H1 (cell line): ENCODE results near the gene OR5H6. TPM values are rescaled to one million over a fixed set of nuclear protein-coding genes. Genes with fewer than 3 reads are reported as not detected.

Source experiments
- CTCF ChIA-PET: fragments of 300-600 bp; sonication (Branson Sonifier 250); formaldehyde crosslinking; loops from one replicate; lab custom pipeline; 2021; ENCODE audit not compliant: partially characterized antibody; lab: Charles Lee
- POLR2A ChIA-PET: fragments of 300-600 bp; sonication (Branson Sonifier 250); formaldehyde crosslinking; loops from one replicate; lab custom pipeline; 2021; ENCODE audit warnings: inconsistent platforms; ENCODE audit not compliant: partially characterized antibody; lab: Charles Lee
- DNase-seq, 2 experiments: peaks; one replicate each; pipeline versions ENCODE4 v3.0.0 to v3.0.0-alpha.2; 2010 to 2022; ENCODE audit warnings: low spot score in 2 of 2, low read depth in 1 of 2, mixed read lengths in 1 of 2
- FAIRE-seq: peaks from 2 replicates; lab custom pipeline; 2011; peaks lifted over from hg19 to GRCh38; lab: Jason Lieb, UNC
- H2AFZ ChIP-seq: 2 replicates; pipeline ENCODE4 v1.8.1; 2012; ENCODE audit warnings: low read length, inconsistent platforms
- H2AK5ac ChIP-seq: 2 replicates; pipeline ENCODE4 v1.6.1; 2013; ENCODE audit warnings: low read depth, low read length
- H2BK120ac ChIP-seq: replicated peaks from 2 replicates; pipeline ENCODE3; 2013; ENCODE audit warnings: low read depth, low read length, inconsistent platforms
- H2BK12ac ChIP-seq: 2 replicates; pipeline ENCODE4 v1.6.1; 2013; ENCODE audit warnings: low read depth, low read length
- H2BK15ac ChIP-seq: 2 replicates; pipeline ENCODE4 v1.6.1; 2013; ENCODE audit warnings: low read length
- H2BK20ac ChIP-seq: 2 replicates; pipeline ENCODE4 v1.6.1; 2013; ENCODE audit warnings: low read length
- H2BK5ac ChIP-seq: 2 replicates; pipeline ENCODE4 v1.6.1; 2013; ENCODE audit warnings: low read depth, low read length
- H3K14ac ChIP-seq: 2 replicates; pipeline ENCODE4 v1.6.1; 2013; ENCODE audit warnings: inconsistent platforms; ENCODE audit not compliant: insufficient read length
- H3K18ac ChIP-seq: 2 replicates; pipeline ENCODE4 v1.6.1; 2013; ENCODE audit warnings: low read length; ENCODE audit errors: extremely low read depth
- H3K23ac ChIP-seq: 2 replicates; pipeline ENCODE4 v1.6.1; 2013; ENCODE audit warnings: inconsistent platforms; ENCODE audit not compliant: insufficient read length
- H3K23me2 ChIP-seq: 2 replicates; pipeline ENCODE4 v1.6.1; 2013; ENCODE audit warnings: low read depth, low read length
- H3K27ac ChIP-seq: 2 replicates; pipeline ENCODE4 v1.6.1; 2011; ENCODE audit warnings: low read depth, low read length, inconsistent platforms
- H3K27me3 ChIP-seq, 4 experiments: replicated peaks in 1 of 4; 1 replicate in 1 of 4; 2 replicates in 3 of 4; pipeline versions ENCODE4 v1.6.1 to v1.8.1; 2011 to 2013; ENCODE audit warnings: low read length in 3 of 4, mild to moderate bottlenecking in 3 of 4, inconsistent platforms in 2 of 4, mixed read lengths in 2 of 4, moderate library complexity in 1 of 4; ENCODE audit not compliant: control insufficient read depth in 3 of 4, insufficient read depth in 3 of 4; ENCODE audit errors: extremely low read depth in 1 of 4
- H3K36me3 ChIP-seq, 4 experiments: 2 replicates each; pipeline versions ENCODE4 v1.6.1 to v1.8.1; 2011 to 2013; ENCODE audit warnings: mild to moderate bottlenecking in 4 of 4, low read length in 3 of 4, moderate library complexity in 2 of 4, control low read depth in 1 of 4, inconsistent platforms in 1 of 4; ENCODE audit not compliant: insufficient read depth in 4 of 4, control insufficient read depth in 2 of 4
- H3K4ac ChIP-seq: replicated peaks from 2 replicates; pipeline ENCODE3; 2013; ENCODE audit warnings: low read length, low read depth, mixed read lengths, inconsistent platforms; ENCODE audit not compliant: insufficient read length
- H3K4me1 ChIP-seq, 4 experiments: replicated peaks in 1 of 4; 1 replicate in 1 of 4; 2 replicates in 3 of 4; pipeline versions ENCODE4 v1.6.1 to v1.8.1; 2011 to 2013; ENCODE audit warnings: low read length in 3 of 4, inconsistent platforms in 2 of 4, mixed read lengths in 1 of 4; ENCODE audit not compliant: insufficient read depth in 4 of 4, control insufficient read depth in 3 of 4
- H3K4me2 ChIP-seq, 2 experiments: 2 replicates each; pipeline versions ENCODE4 v1.6.1 to v1.8.1; 2011 to 2013; ENCODE audit warnings: low read depth in 2 of 2, low read length in 2 of 2, control low read depth in 1 of 2, inconsistent platforms in 1 of 2, mild to moderate bottlenecking in 1 of 2; ENCODE audit not compliant: insufficient read depth in 1 of 2
- H3K4me3 ChIP-seq, 4 experiments: fragments of 200-600, 300-600 bp in 1 of 4; sonication (generic), shearing (Covaris generic), sonication (Bioruptor Twin) in 1 of 4; 2 replicates each; pipeline versions ENCODE4 v1.5.1 to v1.8.1; 2011 to 2016; ENCODE audit warnings: low read length in 4 of 4, low read depth in 3 of 4, control low read depth in 2 of 4, inconsistent platforms in 2 of 4, mild to moderate bottlenecking in 2 of 4, mixed read lengths in 1 of 4, moderate library complexity in 1 of 4; ENCODE audit not compliant: insufficient read depth in 2 of 4; ENCODE audit errors: extremely low read depth in 1 of 4
- H3K56ac ChIP-seq: replicated peaks from 2 replicates; pipeline ENCODE3; 2013; ENCODE audit warnings: low read depth, mild to moderate bottlenecking, mixed read lengths, low read length, inconsistent platforms; ENCODE audit not compliant: insufficient read length
- H3K79me1 ChIP-seq: 2 replicates; pipeline ENCODE4 v1.6.1; 2013; ENCODE audit warnings: low read depth, low read length, control low read depth
- H3K79me2 ChIP-seq, 2 experiments: 2 replicates each; pipeline versions ENCODE4 v1.6.1 to v1.8.1; 2012 to 2013; ENCODE audit warnings: low read length in 2 of 2, mild to moderate bottlenecking in 2 of 2, inconsistent platforms in 1 of 2; ENCODE audit not compliant: insufficient read depth in 2 of 2, control insufficient read depth in 1 of 2
- H3K9ac ChIP-seq, 4 experiments: replicated peaks in 1 of 4; 1 replicate in 1 of 4; 2 replicates in 3 of 4; pipeline versions ENCODE4 v1.6.1 to v1.8.1; 2011 to 2013; ENCODE audit warnings: low read depth in 3 of 4, low read length in 3 of 4, control low read depth in 2 of 4, mild to moderate bottlenecking in 2 of 4, moderate library complexity in 2 of 4, inconsistent platforms in 1 of 4; ENCODE audit errors: extremely low read depth in 1 of 4
- H3K9me3 ChIP-seq, 2 experiments: 2 replicates each; pipeline versions ENCODE4 v1.6.1 to v1.8.1; 2012 to 2013; ENCODE audit warnings: mild to moderate bottlenecking in 2 of 2, moderate library complexity in 2 of 2, control low read depth in 1 of 2, inconsistent platforms in 1 of 2, low read depth in 1 of 2, low read length in 1 of 2, mixed read lengths in 1 of 2; ENCODE audit not compliant: insufficient read depth in 2 of 2
- H4K20me1 ChIP-seq, 2 experiments: replicated peaks in 1 of 2; 2 replicates each; pipeline versions ENCODE3 to v1.8.1; 2011 to 2013; ENCODE audit warnings: inconsistent platforms in 2 of 2, low read length in 2 of 2, mild to moderate bottlenecking in 1 of 2; ENCODE audit not compliant: insufficient read depth in 2 of 2, control insufficient read depth in 1 of 2
- H4K5ac ChIP-seq: 2 replicates; pipeline ENCODE4 v1.6.1; 2013; ENCODE audit warnings: low read length, low read depth, mixed read lengths, inconsistent platforms; ENCODE audit not compliant: insufficient read length
- H4K8ac ChIP-seq: 2 replicates; pipeline ENCODE4 v1.8.0; 2013; ENCODE audit warnings: mild to moderate bottlenecking, moderate library complexity, low read length, inconsistent platforms; ENCODE audit not compliant: insufficient read depth; ENCODE audit errors: extremely low read depth
- H4K91ac ChIP-seq: replicated peaks from 2 replicates; pipeline ENCODE3; 2013; ENCODE audit warnings: low read length, mixed read lengths, inconsistent platforms; ENCODE audit not compliant: insufficient read length
- CREB1 ChIP-seq: IDR thresholded peaks from 2 replicates; pipeline ENCODE4 v1.6.1; 2012; ENCODE audit warnings: inconsistent platforms
- GTF2F1 ChIP-seq: IDR thresholded peaks from 2 replicates; pipeline ENCODE4 v1.6.1; 2012; ENCODE audit warnings: low read depth, low read length, improper control_type of control experiment, borderline replicate concordance
- JUN ChIP-seq: IDR thresholded peaks from 2 replicates; pipeline ENCODE4 v1.6.1; 2011; ENCODE audit warnings: low read depth, mild to moderate bottlenecking, improper control_type of control experiment, low read length
- JUND ChIP-seq: IDR thresholded peaks from 2 replicates; pipeline ENCODE4 v1.6.1; 2011; ENCODE audit warnings: mild to moderate bottlenecking, improper control_type of control experiment, low read length
- NANOG ChIP-seq: IDR thresholded peaks from 2 replicates; pipeline ENCODE4 v1.6.1; 2011; ENCODE audit warnings: low read length, low read depth, mild to moderate bottlenecking, inconsistent platforms; ENCODE audit not compliant: insufficient read depth, poor library complexity, severe bottlenecking
- SRF ChIP-seq: IDR thresholded peaks from 2 replicates; pipeline ENCODE4 v1.6.1; 2011; ENCODE audit warnings: mild to moderate bottlenecking, low read depth, low read length, moderate library complexity
- WGBS, 2 experiments: shearing (Covaris generic) in 1 of 2; methylation state at CpG; one replicate each; pipeline versions ENCODE4 v1.1.6 to v1.1.7; 2013 to 2015; ENCODE audit warnings: low lambda C conversion rate in 2 of 2, mixed read lengths in 2 of 2, inconsistent platforms in 1 of 2, low coverage in 1 of 2, missing lambda C conversion rate in 1 of 2; ENCODE audit not compliant: insufficient replicate concordance in 2 of 2, insufficient coverage in 1 of 2, insufficient read length in 1 of 2; ENCODE audit errors: extremely low coverage in 1 of 2, missing lambda C conversion rate in 1 of 2; 5-methylcytosine and 5-hydroxymethylcytosine counted together
- polyA plus RNA-seq, 7 experiments: library from polyadenylated mRNA; depleted of rRNA in 3 of 7; stranded (reverse) in 5 of 7; unstranded in 2 of 7; fragments of >200 nt in 5 of 7; fragments of 200-250 nt in 2 of 7; gene quantifications; 1 replicate in 5 of 7; 2 replicates in 1 of 7; 4 replicates in 1 of 7; pipeline versions ENCODE4 v1.2.1 to v1.2.3, GENCODE V29; 2011 to 2013; ENCODE audit warnings: missing spikeins in 2 of 7, mixed read lengths in 2 of 7
- total RNA-seq: library from RNA; stranded (reverse); fragmentation: NEBNext Ultra II Directional; extraction: Animal tissue kit (Norgen Biotek cat#: 25700); gene quantifications from 2 replicates; pipeline ENCODE4 v1.2.1, GENCODE V29; 2021

The OR5H6 gene
- total and polyA plus RNA-seq, 2 of the 8 experiments (the other 6 are each of a cell fraction or from before 2014, with no cell fraction given): 0.06 TPM; not detected in 1

GRCh38 chr3:98242155-98242554 lies 21.9 kb upstream of the OR5H6 start:
- no peak overlapping the region for H4K8ac ChIP-seq
- H2BK20ac ChIP-seq: no peak overlapping the region
- no peak overlapping the region for H3K4me2 ChIP-seq
- no peak overlapping the region for H2BK12ac ChIP-seq
- peaks cover 0 to 8% (median 1%) of the 10 kb centered on the region in 4 experiments; a peak in 5 of 7 replicates for H3K4me1 ChIP-seq
- H4K5ac ChIP-seq: no peak overlapping the region
- WGBS, 2 experiments: 69% methylated on average over 1 of the region's 1 CpG; no CpG with 5 or more reads in 1 of the 2 experiments
- no peak overlapping the region for H3K18ac ChIP-seq
- no peak overlapping the region for H2AK5ac ChIP-seq
- no peaks in the 10 kb centered on the region for H3K79me2 ChIP-seq
- no peak overlapping the region for H2BK15ac ChIP-seq
- no peak overlapping the region for H3K14ac ChIP-seq
- no peaks in the 10 kb centered on the region for H3K9me3 ChIP-seq
- POLR2A ChIA-PET: interaction anchor here (1.2 kb wide), 1 partner anchor 83 kb away, joined by 5 read pairs; no protein-coding TSS in a partner anchor
- no peak overlapping the region for H2BK120ac ChIP-seq
- no peak overlapping the region for H3K4ac ChIP-seq
- no peak overlapping the region for H3K23ac ChIP-seq
- DNase-seq (no peak), FAIRE-seq (no peak)
- H3K9ac ChIP-seq: no peak overlapping the region
- H3K56ac ChIP-seq: no peak overlapping the region
- no peak overlapping the region for H3K27ac ChIP-seq
- no peak for TF ChIP-seq SRF
- TF ChIP-seq JUND: no peak
- TF ChIP-seq JUN: no peak
- TF ChIP-seq GTF2F1: no peak
- peak; percentile 60 for TF ChIP-seq NANOG
- TF ChIP-seq CREB1: no peak
- TF ChIP-seq, all 59 proteins: peak for 1
- CTCF ChIA-PET: no interaction called here
- Histone ChIP-seq H3K23me2 (no peaks in the 10 kb centered on the region), H3K27me3 (no peaks in the 10 kb centered on the region), H3K79me1 (no peaks in the 10 kb centered on the region), H2AFZ (no peak overlapping the region), H2BK5ac (no peak overlapping the region), H4K20me1 (no peaks in the 10 kb centered on the region), H4K91ac (no peak overlapping the region), H3K36me3 (no peaks in the 10 kb centered on the region), H3K4me3 (no peak overlapping the region)
